Caco-2 (cell line): Measurements from ENCODE around the gene OR6Q1. TPM values are rescaled to one million over a fixed set of nuclear protein-coding genes. Genes with fewer than 3 reads are reported as not detected.

Source experiments
- BruUV-seq: library from RNA; stranded (reverse); fragments of 400-500 nt; replicated peaks from 2 replicates; lab custom pipeline; 2021; lab: Mats Ljungman, UMichigan
- CTCF ChIA-PET: fragments of 300-600 bp; sonication (Branson Sonifier 250); formaldehyde crosslinking; loops from one replicate; lab custom pipeline; 2022; ENCODE audit warnings: antibody characterized with exemption; lab: Charles Lee
- POLR2A ChIA-PET: fragments of 300-600 bp; sonication (Branson Sonifier 250); formaldehyde crosslinking; loops from one replicate; lab custom pipeline; 2022; ENCODE audit warnings: antibody characterized with exemption; lab: Charles Lee
- DNase-seq, 2 experiments: peaks; one replicate each; pipeline versions ENCODE4 v3.0.0 to v3.0.0-alpha.2; 2020 to 2022
- H3K27me3 ChIP-seq: replicated peaks from 2 replicates; pipeline ENCODE4 v1.6.0; 2011; ENCODE audit warnings: low read length; ENCODE audit not compliant: control insufficient read depth, insufficient read depth
- H3K36me3 ChIP-seq: 2 replicates; pipeline ENCODE4 v1.5.1; 2011; ENCODE audit warnings: low read length; ENCODE audit not compliant: control insufficient read depth, insufficient read depth
- H3K4me1 ChIP-seq: fragments of 250-450 bp; sonication (Bioruptor Pico); 2 replicates; pipeline ENCODE4 v1.5.1; 2020; ENCODE audit warnings: mild to moderate bottlenecking
- H3K4me3 ChIP-seq: 2 replicates; pipeline ENCODE4 v1.5.1; 2011; ENCODE audit warnings: low read depth, mild to moderate bottlenecking, control low read depth, low read length
- H3K9me3 ChIP-seq: fragments of 250-450 bp; sonication (Bioruptor Pico); 2 replicates; pipeline ENCODE4 v1.5.1; 2020; ENCODE audit warnings: mild to moderate bottlenecking, moderate library complexity
- H3K27ac Mint-ChIP-seq: one replicate; pipeline ENCODE4 v1.8.0; 2022; ENCODE audit warnings: mixed read lengths; ENCODE audit not compliant: unreplicated experiment
- H3K27me3 Mint-ChIP-seq: one replicate; pipeline ENCODE4 v1.8.0; 2022; ENCODE audit warnings: mixed read lengths; ENCODE audit not compliant: insufficient read depth, unreplicated experiment
- H3K36me3 Mint-ChIP-seq: one replicate; pipeline ENCODE4 v1.8.0; 2022; ENCODE audit warnings: mild to moderate bottlenecking, mixed read lengths; ENCODE audit not compliant: insufficient read depth, unreplicated experiment
- H3K4me1 Mint-ChIP-seq: one replicate; pipeline ENCODE4 v1.8.0; 2022; ENCODE audit warnings: low read depth, mixed read lengths; ENCODE audit not compliant: unreplicated experiment
- H3K4me3 Mint-ChIP-seq: one replicate; pipeline ENCODE4 v1.8.0; 2022; ENCODE audit warnings: mild to moderate bottlenecking, moderate library complexity, mixed read lengths; ENCODE audit not compliant: unreplicated experiment
- H3K9me3 Mint-ChIP-seq: one replicate; pipeline ENCODE4 v1.8.0; 2022; ENCODE audit warnings: mixed read lengths; ENCODE audit not compliant: unreplicated experiment
- intact Hi-C: fragments of 100-400 bp; cut with micrococcal nuclease; formaldehyde crosslinking; loops from one replicate; pipeline ENCODE4 v1.10.0; 2022; ENCODE audit not compliant: unreplicated experiment
- total RNA-seq: library from RNA; stranded (reverse); gene quantifications from 2 replicates; pipeline ENCODE4 v1.2.3, GENCODE V29; 2022
- TF ChIP-seq, protein P1 (sequence below), 2 experiments: fragments of 200-600 bp in 1 of 2; IDR thresholded peaks; 1 replicate in 1 of 2; 2 replicates in 1 of 2; pipeline versions ENCODE4 v1.5.1 to v1.8.0; 2011 to 2022; ENCODE audit warnings: antibody characterized with exemption in 1 of 2, control low read depth in 1 of 2, inconsistent platforms in 1 of 2, low read depth in 1 of 2, low read length in 1 of 2, mild to moderate bottlenecking in 1 of 2, moderate library complexity in 1 of 2; ENCODE audit not compliant: insufficient read depth in 1 of 2, severe bottlenecking in 1 of 2, unreplicated experiment in 1 of 2

Gene OR6Q1
- total RNA-seq, 1 experiment from 2014 or later: not detected

- POLR2A ChIA-PET: no interaction called here
- intact Hi-C loops: no loop called here
- H3K4me1 ChIP-seq: no peaks in the 10 kb centered on the region
- no peak overlapping the region for H3K4me3 ChIP-seq
- H3K4me3 Mint-ChIP-seq: no peak overlapping the region
- no peak overlapping the region for H3K27ac Mint-ChIP-seq
- no TSS peak for BruUV-seq
- no peaks in the 10 kb centered on the region for H3K9me3 Mint-ChIP-seq
- H3K36me3 ChIP-seq: no peaks in the 10 kb centered on the region
- peaks cover 6% of the 10 kb centered on the region for H3K4me1 Mint-ChIP-seq
- H3K36me3 Mint-ChIP-seq: no peaks in the 10 kb centered on the region
- no peak for DNase-seq
- TF ChIP-seq, protein P1, sequence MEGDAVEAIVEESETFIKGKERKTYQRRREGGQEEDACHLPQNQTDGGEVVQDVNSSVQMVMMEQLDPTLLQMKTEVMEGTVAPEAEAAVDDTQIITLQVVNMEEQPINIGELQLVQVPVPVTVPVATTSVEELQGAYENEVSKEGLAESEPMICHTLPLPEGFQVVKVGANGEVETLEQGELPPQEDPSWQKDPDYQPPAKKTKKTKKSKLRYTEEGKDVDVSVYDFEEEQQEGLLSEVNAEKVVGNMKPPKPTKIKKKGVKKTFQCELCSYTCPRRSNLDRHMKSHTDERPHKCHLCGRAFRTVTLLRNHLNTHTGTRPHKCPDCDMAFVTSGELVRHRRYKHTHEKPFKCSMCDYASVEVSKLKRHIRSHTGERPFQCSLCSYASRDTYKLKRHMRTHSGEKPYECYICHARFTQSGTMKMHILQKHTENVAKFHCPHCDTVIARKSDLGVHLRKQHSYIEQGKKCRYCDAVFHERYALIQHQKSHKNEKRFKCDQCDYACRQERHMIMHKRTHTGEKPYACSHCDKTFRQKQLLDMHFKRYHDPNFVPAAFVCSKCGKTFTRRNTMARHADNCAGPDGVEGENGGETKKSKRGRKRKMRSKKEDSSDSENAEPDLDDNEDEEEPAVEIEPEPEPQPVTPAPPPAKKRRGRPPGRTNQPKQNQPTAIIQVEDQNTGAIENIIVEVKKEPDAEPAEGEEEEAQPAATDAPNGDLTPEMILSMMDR (IDR thresholded peaks at IDR 0.05; ENCODE audit: insufficient read depth in 1 of 2, low read depth in 1 of 2, low read length in 1 of 2, severe bottlenecking in 1 of 2, unreplicated experiment in 1 of 2): no peak
- H3K27me3 Mint-ChIP-seq: no peaks in the 10 kb centered on the region
- no peaks in the 10 kb centered on the region for H3K27me3 ChIP-seq
- CTCF ChIA-PET: no interaction called here
- H3K9me3 ChIP-seq: no peaks in the 10 kb centered on the region
Measured at GRCh38 chr11:58006940-58007339, 23.8 kb upstream of the OR6Q1 start.

GRCh38 chr11:58011771-58012170 lies 19.0 kb upstream of the OR6Q1 start:
- DNase-seq: no peak
- intact Hi-C loops: no loop called here

GRCh38 chr11:58023435-58023931 lies 7.3 kb upstream of the OR6Q1 start, which contains the start of gene OR9Q1:
TSS of gene OR9Q1 (plus strand) at chr11:58023881. CDS start at chr11:58179445, 155,564 bp downstream.
- no peaks in the 10 kb centered on the region for H3K27me3 ChIP-seq
- Mint-ChIP-seq H3K4me1 (no peaks in the 10 kb centered on the region), H3K27ac (no peak within 1 kb of the TSS), H3K27me3 (no peaks in the 10 kb centered on the region), H3K4me3 (no peak within 1 kb of the TSS), H3K36me3 (no peaks in the 10 kb centered on the region), H3K9me3 (no peaks in the 10 kb centered on the region)
- H3K4me3 ChIP-seq: no peak within 1 kb of the TSS
- intact Hi-C loops: no loop called here
- H3K9me3 ChIP-seq: no peaks in the 10 kb centered on the region
- no TSS peak for BruUV-seq
- POLR2A ChIA-PET: no interaction called here
- no peaks in the 10 kb centered on the region for H3K4me1 ChIP-seq
- DNase-seq: no peak
- CTCF ChIA-PET: no interaction called here
- TF ChIP-seq, protein P1 (IDR thresholded peaks at IDR 0.05; ENCODE audit: insufficient read depth in 1 of 2, low read depth in 1 of 2, low read length in 1 of 2, severe bottlenecking in 1 of 2, unreplicated experiment in 1 of 2): no peak
- H3K36me3 ChIP-seq: no peaks in the 10 kb centered on the region

More at GRCh38 chr11:58011771-58012170, 19.0 kb upstream of the OR6Q1 start:
- H3K27me3 Mint-ChIP-seq: no peaks in the 10 kb centered on the region
- no peak overlapping the region for H3K4me3 Mint-ChIP-seq
- TF ChIP-seq, protein P1 (IDR thresholded peaks at IDR 0.05; ENCODE audit: insufficient read depth in 1 of 2, low read depth in 1 of 2, low read length in 1 of 2, severe bottlenecking in 1 of 2, unreplicated experiment in 1 of 2): no peak
- ChIA-PET POLR2A (no interaction called here), CTCF (no interaction called here)
- no peaks in the 10 kb centered on the region for H3K36me3 ChIP-seq
- no peaks in the 10 kb centered on the region for H3K4me1 Mint-ChIP-seq
- no peak overlapping the region for H3K27ac Mint-ChIP-seq
- H3K9me3 Mint-ChIP-seq: no peaks in the 10 kb centered on the region
- H3K27me3 ChIP-seq: no peaks in the 10 kb centered on the region
- no peak overlapping the region for H3K4me3 ChIP-seq
- no peaks in the 10 kb centered on the region for H3K36me3 Mint-ChIP-seq
- no peaks in the 10 kb centered on the region for H3K9me3 ChIP-seq
- no TSS peak for BruUV-seq
- H3K4me1 ChIP-seq: no peaks in the 10 kb centered on the region
